IPS DF 6.9 (cell line): ENCODE data around the gene PDE5A.
"Not testable (repeated sequence)": the region's sequence is repeated elsewhere in the genome, so short reads cannot be mapped to it uniquely, and the experiment has no call there.

Experiments
- DNase-seq: peaks from one replicate; pipeline ENCODE4 v3.0.0-alpha.2; 2013; ENCODE audit warnings: low read depth, low spot score
- H3K27ac ChIP-seq: one replicate; pipeline ENCODE4 v1.5.1; 2013; ENCODE audit warnings: low read length, control low read depth
- H3K27me3 ChIP-seq: 2 replicates; pipeline ENCODE4 v1.6.1; 2013; ENCODE audit warnings: mild to moderate bottlenecking, low read length; ENCODE audit not compliant: control insufficient read depth, insufficient read depth
- H3K36me3 ChIP-seq: 2 replicates; pipeline ENCODE4 v1.6.1; 2013; ENCODE audit warnings: low read length; ENCODE audit not compliant: control insufficient read depth, insufficient read depth
- H3K4me1 ChIP-seq: 2 replicates; pipeline ENCODE4 v1.6.1; 2013; ENCODE audit warnings: low read length; ENCODE audit not compliant: control insufficient read depth, insufficient read depth
- H3K4me3 ChIP-seq: 2 replicates; pipeline ENCODE4 v1.5.1; 2013; ENCODE audit warnings: mild to moderate bottlenecking, low read length
- H3K9me3 ChIP-seq: 2 replicates; pipeline ENCODE4 v1.6.1; 2013; ENCODE audit warnings: low read length, inconsistent platforms; ENCODE audit not compliant: control insufficient read depth, insufficient read depth
- WGBS: extraction: QIAGEN DNeasy Blood & Tissue Kit; methylation state at CpG from one replicate; pipeline ENCODE4 v1.1.7; 2013; ENCODE audit warnings: mixed read lengths, missing lambda C conversion rate; ENCODE audit not compliant: insufficient read length, insufficient coverage; 5-methylcytosine and 5-hydroxymethylcytosine counted together

Gene PDE5A

GRCh38 chr4:119478446-119479179 lies 150.0 kb downstream of the PDE5A start:
- peaks cover 3% of the 10 kb centered on the region; the same call in 1 of the 2 replicates for H3K36me3 ChIP-seq
- no peak for DNase-seq

DNA sequence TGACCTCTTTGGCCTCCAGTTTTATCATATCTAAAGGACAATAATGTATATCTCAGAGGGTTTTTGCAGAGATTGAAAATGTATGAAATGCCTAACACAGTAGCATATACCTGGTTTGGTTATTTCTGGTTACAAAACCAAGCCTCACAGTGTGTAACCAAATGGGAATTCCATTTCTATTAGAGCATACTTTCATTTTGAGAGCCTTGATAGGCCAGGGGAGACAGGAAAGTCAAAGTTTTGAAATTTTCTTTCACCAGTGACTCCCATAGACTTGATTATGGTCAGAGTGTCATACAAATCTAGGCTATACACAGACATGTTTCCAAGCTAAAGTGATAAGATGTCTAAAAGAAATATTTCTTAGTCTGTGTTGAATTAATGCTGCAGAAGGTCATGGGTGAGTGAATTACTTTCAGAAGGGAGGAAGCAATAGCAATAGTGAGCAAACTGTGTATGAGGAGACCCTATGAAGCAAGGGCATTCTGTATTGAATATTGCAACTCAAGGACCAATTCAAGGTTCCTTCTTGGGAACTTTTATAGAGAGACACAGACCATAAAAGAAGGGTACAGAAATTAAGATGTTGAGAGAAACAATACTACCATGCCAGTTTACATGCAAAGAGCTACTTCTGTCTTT lies 151.1 kb downstream of the PDE5A start:
- Histone ChIP-seq H3K36me3 (peaks cover 3% of the 10 kb centered on the region; the same call in 1 of the 2 replicates), H3K9me3 (no peaks in the 10 kb centered on the region; the same call in 1 of the 2 replicates), H3K4me3 (no peak overlapping the region), H3K4me1 (no peaks in the 10 kb centered on the region), H3K27me3 (no peaks in the 10 kb centered on the region), H3K27ac (no peak overlapping the region)
- no peak for DNase-seq

More at GRCh38 chr4:119478446-119479179, 150.0 kb downstream of the PDE5A start:
- H3K27ac ChIP-seq, result no peak overlapping the region
- H3K27me3 ChIP-seq, result no peaks in the 10 kb centered on the region
- H3K4me1 ChIP-seq, result no peaks in the 10 kb centered on the region
- H3K4me3 ChIP-seq, result no peak overlapping the region
- H3K9me3 ChIP-seq, result no peaks in the 10 kb centered on the region; the same call in 1 of the 2 replicates

DNA sequence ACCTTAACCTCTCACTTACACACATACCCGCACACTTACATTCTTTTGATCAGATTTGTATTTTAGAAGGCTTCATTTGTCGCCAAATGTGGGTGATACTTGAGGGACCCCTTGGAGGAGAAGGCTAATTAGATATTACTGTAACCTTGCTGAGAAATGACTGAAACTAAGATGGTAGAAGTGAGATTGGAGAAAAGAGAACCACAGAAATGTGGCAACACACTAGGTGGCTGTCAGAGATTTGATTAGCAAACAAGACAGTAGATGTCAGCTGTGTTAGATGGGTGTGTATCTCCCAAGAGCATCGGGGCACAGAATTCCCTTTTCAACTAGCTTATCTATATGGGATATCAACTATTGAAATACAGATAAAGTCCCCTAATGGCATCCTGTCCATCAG lies 157.3 kb downstream of the PDE5A start:
- no peak overlapping the region for H3K4me3 ChIP-seq
- H3K9me3 ChIP-seq, result no peaks in the 10 kb centered on the region
- no peak for DNase-seq
- H3K36me3 ChIP-seq, result no peaks in the 10 kb centered on the region
- no CpG with 5 or more reads among the region's 3 CpGs for WGBS
- no peaks in the 10 kb centered on the region for H3K4me1 ChIP-seq
- H3K27ac ChIP-seq, result no peak overlapping the region
- H3K27me3 ChIP-seq, result no peaks in the 10 kb centered on the region

DNA sequence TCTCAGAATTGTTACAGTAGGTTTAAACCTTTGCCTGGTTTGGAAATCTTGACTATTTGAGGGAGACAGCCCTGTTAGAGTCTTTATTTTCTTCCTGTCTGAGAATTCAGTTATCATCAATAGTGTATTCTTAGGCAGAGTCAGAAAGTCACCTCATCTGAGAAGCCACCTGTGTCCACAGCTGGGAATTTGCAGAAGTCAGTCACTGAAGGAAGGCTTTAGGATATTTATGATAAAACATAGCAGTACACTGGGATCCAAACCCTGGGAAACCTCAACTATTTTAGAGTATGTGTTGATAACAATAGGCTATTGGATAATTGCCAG lies 157.9 kb downstream of the PDE5A start:
- not testable (repeated sequence) for H3K27ac ChIP-seq, H3K4me3 ChIP-seq

GRCh38 chr4:119470021-119470736 lies 158.4 kb downstream of the PDE5A start:
- H3K9me3 ChIP-seq, H3K27me3 ChIP-seq, H3K36me3 ChIP-seq, H3K4me1 ChIP-seq, H3K27ac ChIP-seq, H3K4me3 ChIP-seq, DNase-seq: not testable (repeated sequence)
- no CpG with 5 or more reads among the region's 2 CpGs for WGBS

More for the DNA sequence above, 157.9 kb downstream of the PDE5A start:
- not testable (repeated sequence) for H3K4me1 ChIP-seq, H3K36me3 ChIP-seq, H3K27me3 ChIP-seq, H3K9me3 ChIP-seq, DNase-seq

- not testable (repeated sequence) for DNase-seq, H3K36me3 ChIP-seq, H3K4me3 ChIP-seq, H3K27ac ChIP-seq, H3K9me3 ChIP-seq, H3K4me1 ChIP-seq, H3K27me3 ChIP-seq
- no CpG with 5 or more reads among the region's 3 CpGs for WGBS
These were observed 159.6 kb downstream of the PDE5A start for GRCh38 chr4:119469039-119469438.

- H3K27me3 ChIP-seq, H3K36me3 ChIP-seq, DNase-seq, H3K27ac ChIP-seq, H3K4me1 ChIP-seq, H3K4me3 ChIP-seq, H3K9me3 ChIP-seq: not testable (repeated sequence)
- WGBS, result no CpG with 5 or more reads among the region's 3 CpGs
These were observed 165.9 kb downstream of the PDE5A start for GRCh38 chr4:119462733-119463132.

DNA sequence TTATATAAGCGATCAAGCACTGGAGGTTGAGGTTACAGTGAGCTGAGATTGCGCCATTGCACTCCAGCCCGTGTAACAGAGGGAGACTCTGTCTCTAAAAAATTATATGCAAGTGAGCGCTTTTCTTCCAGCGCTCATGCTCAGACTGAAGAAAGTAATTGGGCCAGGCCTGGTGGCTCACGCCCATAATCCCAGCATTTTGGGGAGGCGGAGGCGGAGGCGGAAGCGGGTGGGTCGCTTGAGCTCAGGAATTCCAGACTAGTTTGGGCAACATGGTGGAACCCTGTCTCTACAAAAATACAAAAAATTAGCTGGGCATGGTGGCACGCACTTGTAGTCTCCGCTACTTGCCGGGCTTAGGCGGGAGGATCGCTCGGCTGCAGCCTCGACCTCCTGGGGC lies 172.9 kb downstream of the PDE5A start:
- not testable (repeated sequence) for DNase-seq, H3K36me3 ChIP-seq, H3K27ac ChIP-seq, H3K4me1 ChIP-seq, H3K27me3 ChIP-seq, H3K4me3 ChIP-seq, H3K9me3 ChIP-seq
- WGBS, result no CpG with 5 or more reads among the region's 18 CpGs

DNA sequence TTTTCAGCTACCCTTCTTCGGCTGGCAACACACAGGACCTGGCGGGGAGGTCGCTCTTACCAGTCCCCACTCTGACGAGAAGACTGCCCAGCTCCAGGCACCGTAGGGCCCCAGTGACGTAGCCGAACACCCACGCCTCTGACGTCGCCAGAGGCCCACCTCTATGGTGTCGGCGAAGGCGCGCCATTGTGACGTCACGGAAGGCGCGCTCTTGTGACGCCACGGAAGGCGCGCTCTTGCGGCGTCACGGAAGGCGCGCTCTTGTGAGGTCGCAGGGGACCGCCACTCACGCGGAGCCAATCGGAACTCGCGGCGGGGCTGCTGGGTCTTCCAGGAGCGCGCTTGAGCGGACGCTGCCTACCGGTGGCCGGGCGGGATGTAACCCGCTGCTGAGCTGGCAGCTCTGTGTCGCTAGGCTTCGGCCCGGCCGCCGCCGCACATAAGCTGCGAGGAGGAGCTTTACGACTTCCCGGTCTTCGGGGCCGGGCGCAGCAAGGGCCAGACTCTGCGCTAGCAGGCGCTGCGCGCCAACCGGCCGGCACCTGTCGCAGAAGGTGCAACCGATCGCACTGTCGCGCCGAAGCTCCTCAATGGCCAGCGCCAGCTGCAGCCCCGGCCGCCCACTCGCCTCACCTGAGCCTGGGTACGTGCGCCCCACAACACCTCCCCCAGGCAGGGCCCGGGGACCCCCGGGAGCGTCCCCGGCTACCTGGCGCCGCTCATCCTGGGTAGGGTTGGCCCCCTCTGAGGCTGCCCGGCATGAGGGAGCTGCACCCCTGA lies 173.9 kb downstream of the PDE5A start:
- H3K27me3 ChIP-seq, H3K4me1 ChIP-seq, H3K36me3 ChIP-seq, H3K9me3 ChIP-seq, H3K27ac ChIP-seq: not testable (repeated sequence)
- DNase-seq, result peak; percentile 58
- H3K4me3 ChIP-seq, result peak overlapping the region; percentile 56
- WGBS, result no CpG with 5 or more reads among the region's 80 CpGs

GRCh38 chr4:119454151-119454490 lies 174.5 kb downstream of the PDE5A start:
- peak overlapping the region; percentile 56 for H3K4me3 ChIP-seq
- H3K9me3 ChIP-seq, H3K27ac ChIP-seq, H3K4me1 ChIP-seq, DNase-seq, H3K27me3 ChIP-seq, H3K36me3 ChIP-seq: not testable (repeated sequence)
- no CpG with 5 or more reads among the region's 7 CpGs for WGBS
